Measurements from ENCODE around the gene DTNB.

The DTNB gene

GRCh38 chr2:25685741-25686140 lies 12.4 kb upstream of the DTNB start:
- TF ChIP-seq SIN3A (IDR thresholded peaks at IDR 0.05; ENCODE audit: borderline replicate concordance, insufficient read depth, low read length) (no peak), TAF1 (IDR thresholded peaks at IDR 0.05; ENCODE audit: borderline replicate concordance, insufficient read depth, low read length) (no peak), FOXP2 (optimal IDR thresholded peaks at IDR 0.05; ENCODE audit: borderline replicate concordance, extremely low read depth, extremely low read length, insufficient read depth) (no peak), REST (IDR thresholded peaks at IDR 0.05; ENCODE audit: insufficient read depth in 1 of 2, low read depth in 2 of 2, low read length in 2 of 2) (no peak), POLR2AphosphoS5 (IDR thresholded peaks at IDR 0.05; ENCODE audit: low read depth, low read length) (no peak)

- TF ChIP-seq SIN3A (IDR thresholded peaks at IDR 0.05; ENCODE audit: borderline replicate concordance, insufficient read depth, low read length) (no peak), POLR2AphosphoS5 (IDR thresholded peaks at IDR 0.05; ENCODE audit: low read depth, low read length) (no peak), TAF1 (IDR thresholded peaks at IDR 0.05; ENCODE audit: borderline replicate concordance, insufficient read depth, low read length) (no peak), REST (IDR thresholded peaks at IDR 0.05; ENCODE audit: insufficient read depth in 1 of 2, low read depth in 2 of 2, low read length in 2 of 2) (no peak), FOXP2 (optimal IDR thresholded peaks at IDR 0.05; ENCODE audit: borderline replicate concordance, extremely low read depth, extremely low read length, insufficient read depth) (no peak)
Observed at GRCh38 chr2:25684577-25685473, 11.4 kb upstream of the DTNB start.

GRCh38 chr2:25682082-25682481 lies 8.7 kb upstream of the DTNB start:
- TF ChIP-seq SIN3A (IDR thresholded peaks at IDR 0.05; ENCODE audit: borderline replicate concordance, insufficient read depth, low read length) (no peak), POLR2AphosphoS5 (IDR thresholded peaks at IDR 0.05; ENCODE audit: low read depth, low read length) (no peak), REST (IDR thresholded peaks at IDR 0.05; ENCODE audit: insufficient read depth in 1 of 2, low read depth in 2 of 2, low read length in 2 of 2) (no peak)

- TF ChIP-seq POLR2AphosphoS5 (IDR thresholded peaks at IDR 0.05; ENCODE audit: low read depth, low read length) (no peak), REST (IDR thresholded peaks at IDR 0.05; ENCODE audit: insufficient read depth in 1 of 2, low read depth in 2 of 2, low read length in 2 of 2) (no peak), FOXP2 (optimal IDR thresholded peaks at IDR 0.05; ENCODE audit: borderline replicate concordance, extremely low read depth, extremely low read length, insufficient read depth) (no peak), SIN3A (IDR thresholded peaks at IDR 0.05; ENCODE audit: borderline replicate concordance, insufficient read depth, low read length) (no peak), TAF1 (IDR thresholded peaks at IDR 0.05; ENCODE audit: borderline replicate concordance, insufficient read depth, low read length) (no peak)
Observed at GRCh38 chr2:25677877-25678276, 4.5 kb upstream of the DTNB start.

Data from PFSK-1 (cell line).